Kidney tubule cell (primary cell): Measurements from ENCODE around the gene SRPK3.
"Not testable (repeated sequence)": the region's sequence is repeated elsewhere in the genome, so short reads cannot be mapped to it uniquely, and the experiment has no call there.

ENCODE experiments used
- DNase-seq: peaks from one replicate; pipeline ENCODE4 v3.0.0-alpha.2; 2018; ENCODE audit warnings: low spot score

Gene SRPK3

DNA sequence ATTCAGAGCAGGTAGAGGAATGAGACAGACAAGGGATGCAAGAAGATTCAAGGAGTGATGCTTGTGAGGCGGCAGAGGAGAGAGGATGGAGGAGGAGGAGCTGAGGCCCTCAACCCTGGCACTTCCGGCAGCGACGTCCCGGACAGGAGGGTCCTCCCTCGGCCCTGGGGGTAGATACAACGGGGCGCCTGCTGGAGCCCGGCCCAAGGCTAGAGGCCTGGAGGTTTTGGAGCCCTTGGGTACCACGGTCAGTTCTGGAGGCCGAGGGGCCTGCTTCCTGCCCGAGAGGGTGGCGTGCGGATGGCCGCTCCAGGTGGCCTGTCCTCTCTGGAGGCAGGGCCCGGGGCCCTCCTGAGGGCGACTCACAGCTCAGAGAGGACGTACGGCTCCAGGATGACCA lies 27.1 kb downstream of the SRPK3 start:
- DNase-seq, result no peak

DNA sequence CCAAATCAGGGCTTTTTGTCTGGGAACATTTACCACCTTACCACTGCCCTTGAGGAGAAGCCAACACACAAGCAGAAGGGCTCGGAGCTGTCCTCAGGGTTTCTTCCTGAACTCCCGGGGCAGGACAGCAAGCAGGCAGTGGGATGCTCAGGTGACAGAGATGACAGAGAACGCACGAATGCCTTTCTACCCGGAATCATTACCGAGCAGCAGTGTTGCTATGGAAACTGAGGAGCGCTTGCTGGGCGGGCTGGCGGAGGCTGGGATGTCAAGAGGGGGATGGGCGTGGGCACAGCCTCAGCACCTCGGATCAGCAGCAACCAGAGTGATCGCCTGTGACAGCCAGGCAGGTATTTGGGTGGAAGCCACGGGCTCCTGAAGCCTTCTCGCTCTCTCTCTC lies 31.4 kb downstream of the SRPK3 start:
- no peak for DNase-seq

DNA sequence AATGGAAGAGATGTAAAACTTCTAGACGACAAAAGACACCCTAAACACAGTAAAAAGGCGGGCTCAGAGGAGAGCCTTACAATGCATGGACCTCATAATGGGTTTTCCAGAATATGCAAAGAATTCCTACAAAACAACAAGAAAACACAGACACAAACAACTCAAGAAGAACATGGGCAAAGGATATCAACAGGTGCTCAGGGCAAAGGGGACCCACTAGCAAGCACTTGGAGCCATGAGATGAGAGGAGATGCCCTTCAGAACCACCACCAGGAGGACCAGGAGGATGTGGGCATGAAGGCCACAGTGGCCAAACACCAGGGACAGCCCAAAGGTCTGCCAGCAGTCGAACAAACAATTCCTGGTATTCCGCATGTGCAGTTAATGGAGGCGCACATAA lies 32.3 kb downstream of the SRPK3 start:
- DNase-seq, result no peak

DNA sequence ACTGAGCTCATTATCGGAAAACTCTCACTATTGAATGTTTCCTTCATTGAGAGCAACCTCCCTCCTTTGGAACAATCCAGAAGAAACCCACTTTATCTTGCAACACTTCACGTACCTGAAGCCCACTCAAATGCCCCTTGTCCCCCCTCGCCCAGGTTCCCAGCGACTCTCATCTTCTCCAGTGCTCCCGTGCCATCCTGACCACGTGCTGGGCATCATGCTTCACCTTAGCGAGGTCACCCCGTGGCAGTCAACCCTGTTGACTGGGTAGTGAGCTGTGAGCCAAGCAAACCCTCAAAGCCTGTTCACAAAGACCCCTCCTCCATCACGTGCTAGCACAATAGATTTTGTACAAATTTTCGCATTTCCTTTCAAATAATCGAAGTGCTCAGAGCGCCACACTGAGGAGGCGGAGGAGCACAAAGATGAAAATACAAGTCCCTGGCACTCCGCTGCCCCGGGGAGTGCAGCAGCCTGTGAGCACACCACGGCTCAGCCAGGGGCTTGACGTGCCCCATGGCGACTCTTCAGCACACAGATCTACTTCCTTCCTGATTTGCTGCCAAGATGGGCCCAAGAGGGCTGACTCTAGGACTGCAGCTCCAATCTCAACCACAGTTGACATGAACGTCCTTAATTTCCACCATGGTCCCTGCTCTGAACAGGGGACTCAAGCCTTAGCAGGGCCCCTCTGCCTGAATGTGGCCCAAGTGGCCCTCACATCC lies 33.9 kb downstream of the SRPK3 start:
- DNase-seq, result no peak

DNA sequence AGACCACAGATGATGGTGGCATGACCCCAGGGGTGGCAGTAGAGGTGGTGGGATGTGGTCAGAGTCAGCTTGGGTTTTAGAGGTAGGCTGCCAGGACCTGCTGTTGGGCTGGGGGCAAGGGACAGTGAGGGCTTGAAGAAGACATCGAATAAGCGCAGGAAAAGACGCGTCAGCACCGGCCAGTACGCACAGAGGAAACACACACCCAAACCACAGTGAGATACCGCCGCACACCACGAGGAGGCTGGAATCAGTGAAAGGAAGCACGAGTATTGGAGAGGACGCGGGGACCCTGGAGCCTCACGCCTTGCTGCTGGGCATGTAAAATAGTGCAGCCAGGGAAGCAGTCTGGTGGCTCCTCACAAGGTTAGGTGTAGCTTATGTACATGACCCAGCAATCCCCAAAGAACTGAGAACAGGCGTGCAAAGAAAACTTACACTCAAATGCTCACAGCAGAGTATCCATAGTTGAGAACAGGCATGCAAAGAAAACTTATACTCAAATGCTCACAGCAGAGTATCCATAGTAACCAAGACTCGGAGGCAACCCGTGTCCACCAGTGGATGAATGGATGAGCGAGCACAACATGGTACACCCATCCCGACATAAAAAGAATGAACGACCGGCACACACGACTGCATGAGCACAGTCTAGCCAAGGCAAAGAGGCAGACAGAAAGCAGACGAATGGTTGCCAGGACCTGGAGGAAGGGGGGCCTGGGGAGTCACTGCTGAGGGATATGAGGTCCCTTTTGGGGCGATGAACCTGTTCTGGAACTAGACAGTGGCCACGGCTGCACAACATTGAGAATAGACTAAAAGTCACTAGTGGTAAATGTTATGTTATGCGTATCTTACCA lies 36.2 kb downstream of the SRPK3 start:
- no peak for DNase-seq

DNA sequence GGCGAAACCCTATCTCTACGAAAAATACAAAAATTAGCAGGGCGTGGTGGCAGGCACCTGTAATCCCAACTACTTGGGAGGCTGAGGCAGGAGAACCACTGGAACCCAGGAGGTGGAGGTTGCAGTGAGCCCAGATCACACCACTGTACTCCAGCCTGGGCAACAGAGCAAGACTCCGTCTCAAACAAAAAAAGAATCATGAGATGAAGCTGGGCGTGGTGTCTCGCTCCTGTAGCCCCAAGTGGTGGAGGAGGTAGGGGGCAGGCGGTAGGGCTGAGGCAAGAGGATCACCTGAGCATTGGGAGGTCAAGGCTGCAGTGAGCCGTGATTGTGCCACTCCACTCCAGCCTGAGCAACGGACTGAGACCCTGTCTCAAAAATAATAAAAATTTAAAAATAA lies 37.2 kb downstream of the SRPK3 start:
- not testable (repeated sequence) for DNase-seq

DNA sequence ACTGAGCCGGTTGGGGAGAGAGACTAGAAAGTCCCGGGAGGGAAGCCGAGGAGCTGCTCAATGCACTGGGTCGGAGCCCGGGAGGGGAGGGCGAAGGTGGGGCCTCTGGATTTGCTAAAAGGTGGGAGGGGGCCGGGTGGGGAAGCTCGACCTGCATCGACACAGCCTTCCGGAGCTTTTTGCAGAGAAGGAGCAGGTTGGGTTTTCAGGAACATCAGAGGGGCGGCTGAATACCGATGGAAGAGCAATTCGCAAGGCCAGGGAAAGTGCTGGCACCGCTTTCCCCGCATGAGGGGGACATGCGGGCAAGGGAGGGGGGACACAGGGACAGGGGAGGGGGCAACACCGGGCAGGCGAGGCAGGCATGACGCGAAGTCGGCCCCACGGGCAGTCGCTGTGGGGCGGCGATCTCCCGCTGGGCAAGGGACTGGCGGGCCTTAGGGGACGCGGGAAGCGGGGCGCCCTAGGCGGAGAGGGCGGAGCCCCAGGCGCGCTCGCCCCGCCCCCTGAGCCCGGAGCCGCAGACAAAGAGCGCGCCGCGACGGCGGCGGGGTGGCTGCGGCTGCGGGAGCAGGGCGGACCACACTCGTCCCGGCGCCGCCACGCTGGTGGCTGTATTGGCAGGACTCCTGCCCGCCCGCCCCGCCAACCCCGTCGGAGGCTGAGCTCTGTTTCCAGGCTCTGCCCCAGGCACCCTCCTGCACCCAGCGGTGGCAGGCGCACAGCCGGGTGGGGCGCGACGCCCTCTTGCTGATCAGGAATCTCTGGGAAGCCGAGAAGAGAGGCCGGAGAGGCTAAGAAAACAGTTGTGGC lies 37.9 kb downstream of the SRPK3 start:
- peak; percentile 3 for DNase-seq

DNA sequence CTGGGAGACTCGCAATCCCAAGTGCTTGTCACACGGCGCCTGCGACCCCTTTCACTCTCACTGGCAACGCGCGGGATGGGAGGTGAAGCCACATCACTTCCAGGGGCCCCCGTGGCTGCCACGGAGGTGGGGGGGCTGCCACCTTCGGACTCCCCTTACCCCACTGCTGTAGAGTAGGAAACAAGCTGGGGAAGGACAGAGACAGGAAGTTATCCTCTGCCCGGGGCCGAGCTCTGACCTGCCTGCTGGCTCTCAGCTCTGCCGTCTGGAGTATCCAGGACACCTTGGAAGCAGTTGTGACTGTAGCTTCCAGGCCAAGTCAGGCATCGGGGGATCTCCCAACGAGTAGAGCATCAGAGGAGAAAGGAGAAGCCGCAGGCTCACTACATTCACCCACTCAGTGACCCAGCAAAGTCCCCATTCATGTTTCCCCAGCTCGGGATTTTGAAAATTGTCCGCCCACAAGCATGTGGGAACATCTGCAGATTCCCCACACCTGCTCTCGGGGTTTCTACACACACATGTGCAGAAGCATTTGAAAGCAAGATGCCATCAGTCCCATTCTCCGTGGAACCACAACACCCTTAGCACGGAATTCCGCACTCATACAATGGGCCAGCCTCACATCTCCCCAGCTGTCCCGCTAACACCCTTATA lies 38.7 kb downstream of the SRPK3 start:
- DNase-seq, result no peak

DNA sequence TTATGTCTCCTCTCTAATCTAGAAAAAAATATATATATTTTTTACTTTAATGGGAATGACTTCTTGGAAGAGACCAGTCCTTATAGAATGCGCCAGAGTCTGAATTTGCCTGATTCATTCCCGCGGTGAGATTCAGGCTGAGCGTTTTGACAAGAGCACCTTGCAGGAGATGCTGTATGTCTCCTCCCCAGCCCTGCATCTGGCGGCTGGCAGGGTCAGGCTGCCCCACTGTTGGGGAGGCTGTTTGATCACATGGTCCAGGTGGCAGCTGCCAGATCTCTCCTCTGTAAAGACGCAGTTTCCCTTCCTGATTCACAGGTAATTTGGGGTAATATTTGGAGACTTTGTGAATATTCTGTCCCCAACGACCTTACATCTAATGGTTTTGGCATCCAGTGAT lies 39.8 kb downstream of the SRPK3 start:
- DNase-seq, result no peak

DNA sequence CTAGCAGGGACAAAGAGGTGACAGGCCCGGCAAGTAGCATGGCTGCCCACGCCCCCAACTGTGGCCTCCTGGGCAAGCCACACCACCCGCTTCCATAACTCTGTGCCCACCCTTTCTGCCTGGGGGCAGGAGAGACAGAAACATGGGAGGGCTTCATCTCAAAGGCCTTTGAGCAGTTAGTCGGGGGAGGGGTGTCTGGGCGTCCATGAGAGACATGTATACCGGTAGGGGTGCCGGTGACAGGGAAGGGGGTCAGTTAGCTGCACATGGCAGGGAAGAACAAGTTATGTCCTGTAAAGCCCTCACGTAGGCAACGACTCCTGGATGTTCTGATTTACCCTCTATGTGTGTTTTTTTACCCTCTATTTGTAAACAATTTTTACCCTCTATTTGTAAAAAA lies 40.2 kb downstream of the SRPK3 start:
- DNase-seq, result no peak

DNA sequence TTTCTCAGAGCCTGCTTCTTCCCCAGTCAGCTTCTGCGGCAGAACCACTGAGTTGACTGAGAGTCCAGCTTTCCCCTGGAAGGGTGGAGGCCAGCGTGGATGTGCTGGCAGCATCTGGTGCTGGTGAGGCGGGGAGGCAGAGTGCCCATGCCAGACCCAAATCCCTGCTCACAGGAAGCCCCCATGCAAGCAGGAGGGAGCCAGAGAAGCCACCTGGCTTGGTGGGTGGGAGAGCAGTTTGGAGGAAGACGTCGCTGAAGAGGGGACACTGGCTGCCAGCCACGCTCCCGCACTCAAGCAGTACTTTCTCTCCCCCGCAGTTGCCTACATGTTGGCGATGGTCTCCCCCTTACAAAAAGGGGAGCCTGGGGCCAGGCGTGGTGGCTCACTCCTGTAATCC lies 43.5 kb downstream of the SRPK3 start:
- no peak for DNase-seq

DNA sequence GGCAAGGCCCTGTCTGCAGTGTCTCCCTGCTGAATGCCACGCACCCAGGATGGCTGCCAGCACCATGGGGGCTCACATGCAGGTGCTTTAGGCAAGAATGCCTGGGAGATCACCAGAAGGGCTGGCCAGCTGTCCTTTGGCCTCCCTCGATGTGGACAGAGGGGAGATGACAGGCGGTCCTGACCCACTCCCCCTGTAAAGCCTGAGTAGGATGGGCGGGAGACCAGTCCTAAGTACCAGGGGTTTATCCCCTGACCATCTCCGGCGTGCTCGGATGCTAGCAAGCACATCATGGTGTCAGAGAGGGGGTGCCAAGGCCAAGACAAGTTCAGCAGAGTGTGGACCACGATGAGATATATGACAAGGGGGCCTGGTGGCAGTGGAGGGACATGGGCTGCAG lies 44.2 kb downstream of the SRPK3 start:
- DNase-seq, result no peak

DNA sequence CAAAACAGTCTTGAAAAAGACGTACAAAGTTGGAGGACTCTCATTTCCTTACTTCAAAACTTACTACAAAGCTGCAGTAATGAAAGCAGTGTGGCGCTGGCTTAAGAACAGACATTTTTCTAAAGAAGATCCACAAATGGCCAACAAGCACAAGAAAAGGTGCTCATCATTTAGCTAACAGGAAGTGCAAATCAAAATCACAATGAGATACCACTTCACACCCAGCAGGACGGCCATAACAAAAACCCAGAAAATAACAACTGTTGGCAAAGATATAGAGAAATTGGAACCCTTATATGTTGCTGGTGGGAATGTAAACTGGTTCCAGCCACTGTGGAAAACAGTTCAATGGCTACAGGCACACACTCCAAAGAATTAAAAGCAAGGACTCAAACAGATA lies 46.2 kb downstream of the SRPK3 start:
- no peak for DNase-seq

DNA sequence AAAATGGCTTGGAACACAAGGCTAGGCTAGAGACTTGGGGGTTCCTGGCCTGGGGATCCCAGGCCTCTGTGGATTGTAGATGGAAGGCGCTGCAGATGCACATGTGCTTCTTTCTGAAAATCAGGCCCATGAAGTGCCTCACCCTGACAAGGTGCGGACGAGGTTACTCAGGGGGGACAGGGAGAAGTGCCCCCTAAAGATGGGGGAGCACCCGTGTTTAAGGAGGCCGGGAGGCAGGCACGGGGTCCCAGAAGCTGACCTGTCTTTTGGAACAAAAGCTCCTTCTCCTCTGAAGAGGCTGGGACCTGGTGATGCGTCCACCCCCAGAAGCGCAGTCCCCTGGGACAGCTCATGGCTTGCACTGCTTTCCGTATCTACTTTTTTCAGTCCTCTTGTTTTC lies 47.1 kb downstream of the SRPK3 start:
- DNase-seq, result no peak

DNA sequence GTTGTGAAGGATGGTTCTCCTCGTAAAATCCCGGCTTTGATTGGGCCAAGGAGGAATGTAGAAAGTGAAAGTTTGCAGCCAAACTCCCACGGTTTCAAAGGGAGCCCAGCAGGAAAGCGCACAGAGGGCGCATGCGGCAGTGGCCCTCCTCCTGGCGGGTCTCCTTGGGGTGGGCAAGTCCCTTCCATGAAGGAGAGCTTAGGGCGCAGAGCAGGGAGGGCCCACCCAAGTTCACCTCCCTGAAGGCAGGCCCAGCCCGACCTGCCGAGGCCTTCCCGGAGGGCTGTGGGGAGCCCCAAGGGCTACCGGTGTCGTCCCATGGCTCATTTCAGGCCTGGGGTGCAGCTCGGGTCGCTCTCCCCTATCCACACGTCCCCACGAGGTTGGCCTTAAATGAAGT lies 47.5 kb downstream of the SRPK3 start:
- DNase-seq, result no peak

DNA sequence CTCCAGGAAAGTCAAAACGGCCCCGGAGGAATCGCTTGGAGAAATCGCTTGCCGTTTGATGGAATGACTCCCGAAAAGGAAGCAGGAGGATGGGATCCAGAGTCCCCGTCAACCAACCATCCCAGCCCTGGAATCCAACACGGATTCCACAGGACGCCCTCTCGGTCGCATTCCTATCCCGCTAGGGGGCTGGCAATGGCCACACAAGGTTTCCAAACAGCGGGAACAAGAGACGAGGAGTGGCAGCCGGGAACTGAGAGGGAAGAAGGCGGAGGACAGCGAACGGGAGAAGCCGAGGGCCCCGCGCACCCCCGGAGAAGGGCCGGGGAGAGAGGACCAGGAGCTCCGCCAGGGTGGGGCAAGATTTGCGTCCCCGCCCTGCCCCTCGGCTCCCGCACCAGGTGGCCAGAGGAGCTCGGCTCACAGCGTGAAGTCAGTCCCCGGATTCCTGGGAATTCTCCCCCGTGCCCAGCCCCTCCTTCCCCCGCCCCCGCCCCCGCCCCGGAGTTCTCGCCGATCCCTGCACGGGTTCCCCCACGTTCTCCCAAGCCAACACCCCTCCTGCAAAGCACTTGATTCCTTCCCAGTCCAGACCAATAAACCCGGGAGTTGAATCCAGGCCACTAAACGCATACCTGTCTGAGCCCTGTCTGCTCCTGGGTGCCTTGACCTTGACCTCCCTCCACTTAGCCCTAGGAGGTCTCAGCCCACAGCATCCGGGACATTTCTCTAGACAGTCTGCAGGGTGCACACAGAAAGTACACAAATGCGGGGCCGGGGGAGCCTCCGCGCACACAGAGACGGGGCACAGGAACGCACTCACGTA lies 48.1 kb downstream of the SRPK3 start:
- no peak for DNase-seq

DNA sequence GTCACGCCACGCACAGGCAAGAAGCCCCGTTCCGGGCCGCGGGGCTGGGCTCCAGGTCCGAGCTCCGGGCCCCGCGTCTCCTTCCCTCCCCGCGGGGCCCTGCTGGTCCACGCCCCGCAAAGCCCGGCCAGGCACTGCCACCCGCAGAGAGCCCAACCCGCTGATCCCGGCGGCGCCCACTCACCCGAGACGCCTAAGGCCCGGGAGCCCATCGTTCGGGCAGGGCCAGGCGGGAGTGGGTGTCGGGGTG lies 48.6 kb downstream of the SRPK3 start:
- no peak for DNase-seq

DNA sequence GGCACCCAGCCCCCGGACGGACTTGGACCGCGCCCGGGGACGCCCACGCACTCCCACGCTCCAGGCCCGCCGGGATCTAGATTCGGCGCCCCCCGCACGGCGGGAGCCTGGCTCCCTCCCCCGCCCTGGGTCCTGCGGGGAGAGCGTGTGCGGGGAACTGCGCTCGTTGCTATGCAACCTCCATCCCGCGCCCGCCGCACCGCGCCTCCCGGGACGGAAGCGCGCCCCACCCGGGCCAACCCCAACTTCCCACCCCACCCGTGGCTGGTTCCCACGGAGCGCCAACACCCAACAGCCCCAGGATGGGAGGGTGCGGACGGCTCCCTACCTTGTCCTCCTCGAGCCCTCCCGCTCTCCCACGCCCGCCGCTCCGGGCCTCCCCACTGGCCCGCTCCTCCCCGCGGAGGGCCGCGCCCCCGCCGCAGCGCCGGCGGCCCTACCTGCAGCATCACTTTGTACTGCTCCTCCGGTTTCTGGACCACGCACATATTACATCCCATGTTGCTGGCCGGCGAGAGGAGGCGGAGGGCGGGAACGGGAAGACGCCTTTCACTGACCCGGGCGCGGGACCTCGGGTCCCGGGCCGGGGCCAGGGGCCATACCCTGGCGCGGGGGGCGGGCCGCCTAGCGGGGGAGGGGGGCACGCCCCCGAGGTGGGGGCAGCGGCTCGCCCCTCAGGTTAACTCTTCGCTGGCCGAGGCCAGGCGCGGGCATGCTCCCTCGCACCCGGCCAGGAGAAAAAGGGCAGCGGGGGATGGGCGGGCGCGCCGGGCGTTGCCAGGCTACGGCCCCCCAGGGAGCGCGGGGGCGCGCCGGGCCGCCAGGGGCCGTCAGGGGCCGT lies 49.2 kb downstream of the SRPK3 start, which contains the start of gene PDZD4:
Gene PDZD4, minus strand, starts transcription at position 746 of the 841 bp plus-strand sequence. Its CDS starts 246 bp downstream, at position 500.
- DNase-seq, result no peak

DNA sequence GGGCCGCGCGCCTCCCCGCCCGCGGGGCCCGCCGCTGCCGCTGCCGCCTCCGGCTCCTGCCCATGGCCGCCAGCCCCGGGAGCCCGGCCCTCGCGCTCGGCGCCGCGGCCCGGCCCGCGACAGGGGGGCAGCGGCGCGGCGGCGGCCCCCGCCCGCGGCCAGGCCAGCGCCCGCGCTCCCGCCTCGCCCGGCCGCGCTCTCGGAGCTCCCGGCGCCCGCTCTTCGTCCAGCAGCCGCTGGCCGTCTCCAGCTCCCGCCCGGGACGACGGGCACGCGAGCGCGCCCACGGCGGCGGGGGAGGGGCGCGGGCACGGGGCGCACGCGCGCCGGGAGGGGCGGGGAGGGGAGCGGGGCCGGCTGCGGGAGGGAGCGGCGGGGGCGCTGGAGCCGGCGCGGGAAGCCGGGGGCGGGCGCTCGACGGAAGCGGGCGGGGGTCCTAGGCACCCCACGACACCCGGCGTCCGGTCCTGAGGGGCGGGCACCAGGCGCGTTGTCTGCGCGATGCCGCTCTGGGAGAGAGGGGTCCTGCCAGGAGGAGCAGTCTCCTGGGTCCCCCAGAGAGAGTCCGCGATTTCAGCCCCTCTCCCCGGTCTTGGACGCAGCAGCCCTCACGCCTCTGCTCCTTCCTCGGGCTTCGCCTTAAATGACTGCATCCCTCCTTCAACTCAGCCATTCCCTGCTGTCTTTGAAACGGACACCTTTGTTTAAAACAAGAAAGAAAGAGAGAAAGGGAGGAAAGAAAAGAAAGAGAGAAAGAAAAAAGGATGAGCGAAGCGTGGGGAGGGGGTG lies 50.0 kb downstream of the SRPK3 start:
- DNase-seq, result no peak
